ENCODE measurements around the gene INPP5D. TPM values are rescaled to one million over a fixed set of nuclear protein-coding genes. Genes with fewer than 3 reads are reported as not detected.
"Not testable (repeated sequence)": the region's sequence is repeated elsewhere in the genome, so short reads cannot be mapped to it uniquely, and the experiment has no call there.

Gene INPP5D
- total RNA-seq, 4 donors from 2014 or later, result 11.6 to 333 (median 26.2) TPM

DNA sequence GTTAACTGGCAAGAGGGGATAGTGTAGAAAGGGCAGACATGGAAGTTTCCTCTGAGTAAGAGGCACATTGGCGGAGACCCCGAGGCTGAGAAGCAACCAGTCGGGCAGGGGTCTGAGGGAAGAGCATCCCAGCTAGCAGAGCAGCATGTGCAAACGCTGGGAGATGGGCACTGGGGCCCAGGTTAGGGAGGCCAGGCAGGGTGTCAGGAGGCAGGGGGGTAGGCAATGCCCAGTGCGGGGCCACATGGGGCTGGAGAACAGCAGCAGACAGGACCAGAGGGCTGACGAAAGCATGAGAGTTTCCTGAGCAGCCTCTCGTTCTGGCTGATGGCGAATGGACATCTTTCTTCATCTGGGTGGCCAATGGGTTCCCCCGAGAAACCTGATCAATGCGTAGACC lies 88.2 kb downstream of the INPP5D start:
- Histone ChIP-seq H3K4me1 (no peaks in the 10 kb centered on the region), H3K27me3 (no peaks in the 10 kb centered on the region), H3K9me3 (no peaks in the 10 kb centered on the region), H3K27ac (no peak overlapping the region), H3K36me3 (peaks cover 0 to 43% (median 0%) of the 10 kb centered on the region in 3 donors), H3K4me3 (no peak overlapping the region)
- DNase-seq, result no peak
- TF ChIP-seq POLR2A (IDR thresholded peaks at IDR 0.05), result no peak
- TF ChIP-seq, protein P1, sequence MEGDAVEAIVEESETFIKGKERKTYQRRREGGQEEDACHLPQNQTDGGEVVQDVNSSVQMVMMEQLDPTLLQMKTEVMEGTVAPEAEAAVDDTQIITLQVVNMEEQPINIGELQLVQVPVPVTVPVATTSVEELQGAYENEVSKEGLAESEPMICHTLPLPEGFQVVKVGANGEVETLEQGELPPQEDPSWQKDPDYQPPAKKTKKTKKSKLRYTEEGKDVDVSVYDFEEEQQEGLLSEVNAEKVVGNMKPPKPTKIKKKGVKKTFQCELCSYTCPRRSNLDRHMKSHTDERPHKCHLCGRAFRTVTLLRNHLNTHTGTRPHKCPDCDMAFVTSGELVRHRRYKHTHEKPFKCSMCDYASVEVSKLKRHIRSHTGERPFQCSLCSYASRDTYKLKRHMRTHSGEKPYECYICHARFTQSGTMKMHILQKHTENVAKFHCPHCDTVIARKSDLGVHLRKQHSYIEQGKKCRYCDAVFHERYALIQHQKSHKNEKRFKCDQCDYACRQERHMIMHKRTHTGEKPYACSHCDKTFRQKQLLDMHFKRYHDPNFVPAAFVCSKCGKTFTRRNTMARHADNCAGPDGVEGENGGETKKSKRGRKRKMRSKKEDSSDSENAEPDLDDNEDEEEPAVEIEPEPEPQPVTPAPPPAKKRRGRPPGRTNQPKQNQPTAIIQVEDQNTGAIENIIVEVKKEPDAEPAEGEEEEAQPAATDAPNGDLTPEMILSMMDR (IDR thresholded peaks at IDR 0.05), result no peak

DNA sequence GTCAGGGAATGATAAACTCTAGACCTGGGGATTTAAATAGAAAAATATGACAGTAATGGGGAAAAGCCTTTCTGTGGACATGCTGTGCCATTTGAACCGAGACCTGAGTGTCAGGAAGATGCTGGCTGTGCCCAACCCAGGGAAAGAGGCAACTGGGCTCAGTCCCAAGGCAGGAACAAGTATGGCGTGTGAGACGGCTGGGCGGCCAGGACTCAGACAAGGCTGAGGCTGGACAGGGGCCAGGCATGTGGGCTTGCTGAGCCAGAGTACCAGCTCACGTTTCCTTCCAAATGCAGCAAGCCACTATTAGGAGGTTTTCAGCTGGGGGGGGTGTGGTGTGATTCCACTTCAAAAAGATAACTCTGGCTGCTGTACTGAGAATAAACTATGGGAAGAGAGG lies 92.4 kb downstream of the INPP5D start:
- no peak for DNase-seq
- no peak overlapping the region for H3K27ac ChIP-seq
- H3K9me3 ChIP-seq, result no peaks in the 10 kb centered on the region
- TF ChIP-seq, protein P1 (IDR thresholded peaks at IDR 0.05), result no peak
- no peak for TF ChIP-seq POLR2A (IDR thresholded peaks at IDR 0.05)
- peaks cover 0 to 28% (median 0%) of the 10 kb centered on the region in 3 donors for H3K36me3 ChIP-seq
- H3K4me1 ChIP-seq, result no peaks in the 10 kb centered on the region
- no peaks in the 10 kb centered on the region for H3K27me3 ChIP-seq
- H3K4me3 ChIP-seq, result no peak overlapping the region

DNA sequence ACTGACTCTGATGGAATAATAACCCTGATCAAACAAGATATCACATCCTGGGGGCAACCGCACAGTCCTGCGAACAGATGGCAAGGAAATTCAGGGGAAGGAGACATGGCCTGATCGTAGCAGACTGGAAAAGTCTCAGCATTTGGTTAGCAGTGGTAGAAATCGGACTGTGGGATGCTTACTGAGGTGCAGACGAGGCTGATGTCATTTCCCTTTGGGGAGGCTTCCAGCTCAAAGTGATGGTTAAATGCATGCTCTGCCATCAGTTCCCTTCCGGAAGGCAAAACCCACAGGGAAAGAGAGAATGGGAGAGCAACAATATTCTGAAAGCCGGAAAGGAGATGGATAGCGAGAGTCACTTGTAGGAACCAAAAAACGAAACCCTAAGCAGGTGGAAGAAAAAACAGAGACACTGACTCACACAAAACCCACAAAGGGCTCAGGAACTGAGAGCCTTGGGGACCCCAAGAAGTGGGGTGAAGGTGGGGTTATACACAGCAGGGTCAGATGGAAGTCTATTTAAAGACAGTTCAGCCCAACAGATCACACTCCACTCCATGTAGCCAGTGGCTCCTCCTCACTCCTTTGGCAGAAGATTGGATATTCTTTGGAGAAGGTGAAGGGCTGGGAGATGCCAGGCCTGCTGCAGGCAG lies 93.1 kb downstream of the INPP5D start:
- Histone ChIP-seq H3K36me3 (peaks cover 0 to 22% (median 0%) of the 10 kb centered on the region in 3 donors), H3K4me3 (no peak overlapping the region), H3K27me3 (no peaks in the 10 kb centered on the region), H3K4me1 (no peaks in the 10 kb centered on the region), H3K27ac (no peak overlapping the region), H3K9me3 (no peaks in the 10 kb centered on the region)
- DNase-seq, result no peak
- TF ChIP-seq, protein P1 (IDR thresholded peaks at IDR 0.05), result no peak
- TF ChIP-seq POLR2A (IDR thresholded peaks at IDR 0.05), result no peak

DNA sequence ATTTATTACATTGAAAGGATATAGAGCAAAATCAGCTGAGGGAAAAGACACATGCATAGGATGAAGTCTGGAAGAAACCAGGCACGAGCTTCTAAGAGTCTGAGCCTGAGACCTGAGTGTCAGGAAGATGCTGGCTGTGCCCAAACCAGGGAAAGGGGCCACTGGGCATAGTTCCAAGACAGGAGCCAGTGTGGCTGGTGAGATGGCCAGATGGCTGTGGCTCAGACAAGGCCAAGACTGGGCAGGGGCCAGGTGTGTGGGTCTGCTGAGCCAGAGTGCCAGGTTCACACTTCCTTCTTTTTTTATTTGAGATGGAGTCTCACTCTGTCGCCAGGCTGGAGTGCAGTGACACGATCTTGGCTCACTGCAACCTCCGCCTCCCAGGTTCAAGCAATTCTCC lies 95.9 kb downstream of the INPP5D start:
- no peak overlapping the region for H3K4me3 ChIP-seq
- no peak for DNase-seq
- no peaks in the 10 kb centered on the region for H3K27me3 ChIP-seq
- no peaks in the 10 kb centered on the region for H3K9me3 ChIP-seq
- TF ChIP-seq, protein P1 (IDR thresholded peaks at IDR 0.05), result no peak
- TF ChIP-seq POLR2A (IDR thresholded peaks at IDR 0.05), result no peak
- no peaks in the 10 kb centered on the region for H3K4me1 ChIP-seq
- no peak overlapping the region for H3K27ac ChIP-seq
- H3K36me3 ChIP-seq, result peaks cover 0 to 5% (median 0%) of the 10 kb centered on the region in 3 donors

DNA sequence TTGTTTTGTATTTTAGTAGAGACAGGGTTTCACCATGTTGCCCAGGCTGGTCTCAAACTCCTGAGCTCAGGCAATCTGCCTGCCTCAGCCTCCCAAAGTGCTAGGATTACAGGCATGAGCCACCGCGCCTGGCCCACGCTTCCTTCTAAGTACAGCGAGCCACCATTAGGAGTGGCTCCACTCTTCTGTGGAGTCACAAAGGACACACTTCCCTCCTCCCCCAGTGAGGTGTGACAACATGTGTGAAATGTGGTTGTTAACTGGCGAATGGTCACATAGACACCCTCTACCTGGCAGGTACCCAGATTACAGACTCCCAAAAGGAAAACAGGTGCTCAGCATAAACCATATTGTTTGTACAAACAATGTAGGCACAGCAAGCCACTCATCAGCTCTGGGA lies 96.3 kb downstream of the INPP5D start:
- H3K27me3 ChIP-seq, H3K4me1 ChIP-seq, DNase-seq, H3K36me3 ChIP-seq, H3K27ac ChIP-seq, H3K9me3 ChIP-seq, H3K4me3 ChIP-seq: not testable (repeated sequence)

DNA sequence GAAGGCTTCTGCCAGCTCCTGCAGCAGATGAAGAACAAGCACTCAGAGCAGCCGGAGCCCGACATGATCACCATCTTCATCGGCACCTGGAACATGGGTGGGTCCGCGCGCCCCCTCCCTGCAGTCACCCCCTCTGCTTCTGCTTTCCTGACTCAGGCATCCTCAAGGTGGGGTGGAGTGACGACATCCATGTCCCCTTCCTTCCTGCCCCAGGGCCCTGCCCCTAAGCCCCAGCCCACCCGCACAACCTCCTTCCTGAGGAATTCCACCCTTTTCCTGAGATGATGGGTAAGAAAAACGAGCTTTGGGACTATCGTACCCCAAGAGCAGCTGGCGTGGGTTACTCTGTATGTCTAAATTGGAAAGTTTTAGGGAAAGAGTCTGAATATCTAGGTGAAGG lies 101.6 kb downstream of the INPP5D start:
- peaks cover 0 to 7% (median 0%) of the 10 kb centered on the region in 4 donors for H3K4me1 ChIP-seq
- no peak overlapping the region for H3K4me3 ChIP-seq
- no peaks in the 10 kb centered on the region for H3K27me3 ChIP-seq
- H3K36me3 ChIP-seq, result peaks cover 0 to 19% (median 0%) of the 10 kb centered on the region in 3 donors
- TF ChIP-seq, protein P1 (IDR thresholded peaks at IDR 0.05), result no peak
- TF ChIP-seq POLR2A (IDR thresholded peaks at IDR 0.05), result no peak
- H3K27ac ChIP-seq, result no peak overlapping the region
- DNase-seq, result no peak
- no peaks in the 10 kb centered on the region for H3K9me3 ChIP-seq
